ENCODE data around the gene DNA2. TPM values are rescaled to one million over a fixed set of nuclear protein-coding genes. Genes with fewer than 3 reads are reported as not detected.

The DNA2 gene
- total and polyA plus RNA-seq, 2 of the 13 experiments (the other 11 are each of a cell fraction or from before 2014, with no cell fraction given), result 4.8 to 27.3 TPM

- no peak for TF ChIP-seq SOX5 (CRISPR knock-in tag; IDR thresholded peaks at IDR 0.05; ENCODE audit: borderline replicate concordance)
- TF ChIP-seq ZNF142 (CRISPR knock-in tag; IDR thresholded peaks at IDR 0.05), result peak; percentile 37; the same call in 1 of the 2 replicates
- no peak for TF ChIP-seq TBL1XR1 (IDR thresholded peaks at IDR 0.05; ENCODE audit: borderline replicate concordance, low read length, partially characterized antibody)
- TF ChIP-seq ZNF556 (CRISPR knock-in tag; IDR thresholded peaks at IDR 0.05; ENCODE audit: borderline replicate concordance), result no peak
- 0 out of 2 replicates have a peak, but pooled peaks have one; percentile 66 for TF ChIP-seq ZSCAN30 (CRISPR knock-in tag; IDR thresholded peaks at IDR 0.05)
- no peak for TF ChIP-seq SP5 (CRISPR knock-in tag; IDR thresholded peaks at IDR 0.05; ENCODE audit: borderline replicate concordance, low read depth)
- peak; percentile 23; the same call in 1 of the 2 replicates for TF ChIP-seq NR2C2 (CRISPR knock-in tag; IDR thresholded peaks at IDR 0.05; ENCODE audit: borderline replicate concordance)
- 0 out of 2 replicates have a peak, but pooled peaks have one; percentile 16 for TF ChIP-seq SATB2 (CRISPR knock-in tag; IDR thresholded peaks at IDR 0.05)
- TF ChIP-seq ETV5 (CRISPR knock-in tag; IDR thresholded peaks at IDR 0.05; ENCODE audit: borderline replicate concordance), result peak; percentile 71; the same call in 1 of the 2 replicates
- TF ChIP-seq CEBPG (CRISPR knock-in tag; IDR thresholded peaks at IDR 0.05), result no peak
- TF ChIP-seq MYC (CRISPR knock-in tag; IDR thresholded peaks at IDR 0.05; ENCODE audit: borderline replicate concordance), result peak; percentile 62
- peak; percentile 73; the same call in 1 of the 2 replicates for TF ChIP-seq EEA1 (CRISPR knock-in tag; IDR thresholded peaks at IDR 0.05; ENCODE audit: borderline replicate concordance)
- TF ChIP-seq NFATC3 (CRISPR knock-in tag; IDR thresholded peaks at IDR 0.05), result no peak
- peak; percentile 93 for TF ChIP-seq DZIP1 (CRISPR knock-in tag; IDR thresholded peaks at IDR 0.05)
- TF ChIP-seq SKI (IDR thresholded peaks at IDR 0.05; ENCODE audit: partially characterized antibody), result peak; percentile 49
- no peak for TF ChIP-seq ZMAT5 (CRISPR knock-in tag; IDR thresholded peaks at IDR 0.05; ENCODE audit: borderline replicate concordance, low read depth)
- 0 out of 2 replicates have a peak, but pooled peaks have one; percentile 30 for TF ChIP-seq NCOA1 (CRISPR knock-in tag; IDR thresholded peaks at IDR 0.05)
- TF ChIP-seq SRSF9 (IDR thresholded peaks at IDR 0.05; ENCODE audit: borderline replicate concordance, insufficient read depth, low read depth, low read length, poor library complexity, severe bottlenecking), result no peak
- TF ChIP-seq MED1 (CRISPR knock-in tag; IDR thresholded peaks at IDR 0.05), result peak; percentile 35; the same call in 1 of the 2 replicates
Observed at GRCh38 chr10:68406815-68407548, 64.8 kb downstream of the DNA2 start, which contains the start of gene RUFY2 (continued).

All from HepG2 (cell line).